ENCODE measurements around the gene ZNF487.

- TF ChIP-seq CTCF (IDR thresholded peaks at IDR 0.05; ENCODE audit: insufficient read depth, low read length): no peak
- no peak for TF ChIP-seq REST (IDR thresholded peaks at IDR 0.05; ENCODE audit: insufficient replicate concordance, low read depth)
- TF ChIP-seq SPI1 (IDR thresholded peaks at IDR 0.05; ENCODE audit: borderline replicate concordance, low read depth): no peak
- no peak for TF ChIP-seq POLR2AphosphoS5 (IDR thresholded peaks at IDR 0.05; ENCODE audit: low read depth)
- no peak for TF ChIP-seq GABPA (IDR thresholded peaks at IDR 0.05; ENCODE audit: low read depth)
These were observed 11.8 kb downstream of the ZNF487 start for GRCh38 chr10:43448742-43449141.
